ENCODE measurements around the gene PSME3IP1.

Gene PSME3IP1

DNA sequence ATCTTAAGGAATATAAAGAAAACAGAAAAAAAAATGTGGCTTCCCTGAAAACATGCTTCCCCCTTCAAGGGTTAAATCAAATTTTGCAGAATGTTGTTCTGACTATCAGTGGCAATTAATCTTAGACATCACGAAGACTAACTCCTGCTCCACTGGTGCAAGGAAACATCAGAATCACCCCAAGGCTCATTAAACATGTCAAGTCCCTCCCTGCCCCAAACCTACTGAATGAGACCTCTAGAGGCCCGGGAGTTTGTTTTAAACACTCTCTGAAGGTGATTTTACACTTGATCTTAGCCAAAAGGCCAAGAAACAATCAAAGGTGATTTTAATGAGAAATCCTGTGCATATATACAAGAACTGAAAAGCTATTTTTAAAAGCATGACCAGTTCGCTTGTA lies 18.3 kb downstream of the PSME3IP1 start:
- no peak for DNase-seq

DNA sequence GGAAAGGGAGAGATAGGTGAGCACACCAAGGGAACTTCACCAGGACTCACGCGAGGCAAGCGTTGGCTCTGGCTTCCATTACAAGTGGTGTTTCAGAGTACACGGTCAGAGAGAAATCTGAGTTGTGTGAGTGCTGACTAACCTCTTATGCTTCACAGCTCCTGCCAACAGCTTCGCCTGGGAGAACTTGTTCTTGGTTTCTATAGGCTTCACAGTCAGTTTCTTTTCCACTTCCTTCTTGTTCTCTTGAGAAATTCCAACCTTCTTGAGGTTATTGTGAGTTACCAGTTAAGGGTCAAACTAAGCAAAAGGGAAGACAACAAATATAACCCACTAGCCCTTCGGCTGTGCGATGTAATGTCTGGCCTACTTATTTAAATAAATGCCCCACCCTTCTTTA lies 18.9 kb downstream of the PSME3IP1 start:
- DNase-seq = no peak

DNA sequence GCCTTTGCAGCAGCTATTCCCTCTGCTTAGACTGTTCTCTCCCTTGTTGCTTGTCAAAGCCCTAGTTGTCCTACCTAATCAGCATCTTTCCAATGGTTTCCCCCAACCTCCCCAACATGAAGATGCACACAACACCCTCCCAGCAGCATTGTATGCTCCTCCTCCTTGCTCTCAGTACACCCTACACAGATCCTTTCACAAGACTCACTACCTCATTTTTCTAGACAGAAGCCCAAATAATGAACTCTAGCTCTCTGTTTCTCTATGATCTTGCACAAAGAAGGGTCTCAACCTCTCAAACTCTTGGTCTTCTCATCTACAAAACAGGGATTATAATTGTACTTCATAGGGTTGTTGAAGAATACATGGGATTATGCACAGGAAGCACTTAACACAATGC lies 19.4 kb downstream of the PSME3IP1 start:
- DNase-seq = no peak

DNA sequence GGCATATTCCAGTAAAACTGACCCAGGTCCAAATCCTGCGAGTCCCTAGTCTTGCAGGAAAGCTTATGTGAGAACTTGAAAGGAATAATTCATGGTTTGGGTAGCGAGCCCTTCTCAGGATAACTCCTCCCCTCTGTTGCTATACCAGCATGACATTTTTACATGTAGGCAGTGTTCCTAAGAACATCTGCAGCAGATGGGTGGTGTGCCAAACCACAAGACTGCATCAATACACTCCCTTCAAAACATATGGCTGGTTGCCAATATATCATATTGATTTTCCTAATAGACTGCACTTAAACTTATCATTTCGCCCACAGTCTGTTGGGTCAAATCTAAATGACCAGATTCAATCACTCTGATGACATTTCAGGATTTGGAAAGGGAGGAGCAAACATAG lies 19.9 kb downstream of the PSME3IP1 start:
- no peak for DNase-seq

DNA sequence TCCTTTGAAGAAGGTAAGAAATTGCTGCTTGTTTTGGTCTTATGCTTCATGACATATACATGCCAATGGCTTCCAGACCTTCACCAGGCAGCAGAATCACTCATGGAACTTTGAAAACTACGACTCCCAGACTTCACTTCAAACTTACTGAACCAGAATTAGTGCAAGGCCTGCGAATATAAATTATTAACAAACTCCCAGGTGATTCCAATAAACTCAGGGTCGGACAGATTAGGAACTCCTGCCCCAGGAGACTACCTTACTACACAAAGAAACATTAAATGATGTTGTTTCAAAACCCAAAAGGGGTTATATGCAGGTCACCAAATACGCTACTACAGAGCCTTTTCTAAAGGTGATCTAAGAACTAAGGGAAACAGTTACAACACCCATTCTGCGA lies 20.4 kb downstream of the PSME3IP1 start:
- no peak for DNase-seq

DNA sequence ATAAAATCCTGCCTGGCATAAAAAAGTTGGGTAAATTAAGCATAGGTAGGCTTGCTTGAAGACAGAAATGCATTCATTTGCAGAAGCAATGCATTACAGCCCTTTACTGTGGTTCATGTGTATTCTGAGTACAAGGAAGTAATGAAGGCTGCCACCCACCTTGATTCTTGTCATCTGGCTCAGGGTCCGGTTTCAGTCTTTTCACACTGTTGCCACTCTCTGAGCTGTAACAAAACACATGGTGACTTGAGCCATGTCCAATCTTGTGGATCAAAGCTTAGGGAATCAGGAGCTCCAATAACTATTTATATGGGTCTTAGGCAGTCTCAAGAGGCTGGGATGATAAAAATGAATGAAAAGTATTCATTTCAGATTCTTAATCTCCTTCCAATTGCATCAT lies 22.0 kb downstream of the PSME3IP1 start:
- DNase-seq = no peak

DNA sequence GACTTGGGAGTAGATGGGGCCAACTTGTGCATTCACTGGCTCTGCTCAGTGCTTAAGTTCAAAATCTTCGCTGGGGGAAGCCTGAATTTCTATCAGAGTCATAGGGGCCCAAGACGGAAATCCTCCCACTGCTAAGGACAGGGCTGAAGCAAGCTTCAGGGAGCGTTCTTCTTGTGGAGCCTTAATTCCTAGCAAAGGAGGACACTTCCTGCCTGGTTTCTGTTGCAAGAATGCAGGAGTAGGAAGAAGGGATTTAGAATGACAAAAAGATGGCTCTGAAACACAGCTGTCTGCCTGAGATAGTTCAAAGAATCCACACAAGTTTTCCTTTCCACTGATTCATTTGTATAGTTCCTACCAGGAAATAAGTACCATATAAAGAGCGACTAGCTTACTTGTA lies 26.4 kb downstream of the PSME3IP1 start:
- DNase-seq = no peak

DNA sequence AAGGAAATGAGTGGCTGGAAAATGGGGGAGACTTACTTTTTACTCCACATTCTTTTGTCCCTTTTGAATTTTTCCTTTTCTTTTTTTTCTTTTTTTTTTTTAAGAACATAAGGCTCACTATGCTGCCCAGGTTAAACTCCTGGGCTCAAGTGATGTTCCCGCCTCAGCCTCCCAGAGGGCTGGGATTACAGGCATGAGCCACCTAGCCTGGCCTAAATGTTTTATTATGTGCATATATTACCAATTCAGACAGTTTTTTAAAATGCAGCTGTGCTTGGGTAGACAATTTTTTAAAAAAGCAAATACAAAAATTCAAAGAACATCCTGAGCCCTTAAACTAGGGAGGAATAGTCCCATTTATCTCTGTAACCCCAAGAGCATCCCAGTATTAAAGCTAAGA lies 28.3 kb downstream of the PSME3IP1 start:
- DNase-seq = no peak

DNA sequence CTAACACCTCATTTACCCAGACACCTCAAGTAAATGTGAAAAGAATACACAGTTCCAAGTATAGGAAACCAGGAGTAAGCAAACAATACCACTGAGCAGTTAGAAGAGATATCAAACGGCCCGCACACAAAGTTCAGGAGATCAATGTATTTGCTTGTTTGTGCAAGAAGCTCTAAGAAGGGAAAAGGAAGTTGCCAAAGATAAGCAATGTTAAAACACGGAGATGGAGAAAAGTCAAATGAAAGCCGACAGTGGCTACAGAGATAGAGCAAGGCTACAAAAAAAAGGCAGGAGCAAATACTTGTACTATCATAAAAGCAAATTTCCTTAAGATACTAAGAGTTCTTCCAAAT lies 29.5 kb downstream of the PSME3IP1 start:
- DNase-seq = no peak

DNA sequence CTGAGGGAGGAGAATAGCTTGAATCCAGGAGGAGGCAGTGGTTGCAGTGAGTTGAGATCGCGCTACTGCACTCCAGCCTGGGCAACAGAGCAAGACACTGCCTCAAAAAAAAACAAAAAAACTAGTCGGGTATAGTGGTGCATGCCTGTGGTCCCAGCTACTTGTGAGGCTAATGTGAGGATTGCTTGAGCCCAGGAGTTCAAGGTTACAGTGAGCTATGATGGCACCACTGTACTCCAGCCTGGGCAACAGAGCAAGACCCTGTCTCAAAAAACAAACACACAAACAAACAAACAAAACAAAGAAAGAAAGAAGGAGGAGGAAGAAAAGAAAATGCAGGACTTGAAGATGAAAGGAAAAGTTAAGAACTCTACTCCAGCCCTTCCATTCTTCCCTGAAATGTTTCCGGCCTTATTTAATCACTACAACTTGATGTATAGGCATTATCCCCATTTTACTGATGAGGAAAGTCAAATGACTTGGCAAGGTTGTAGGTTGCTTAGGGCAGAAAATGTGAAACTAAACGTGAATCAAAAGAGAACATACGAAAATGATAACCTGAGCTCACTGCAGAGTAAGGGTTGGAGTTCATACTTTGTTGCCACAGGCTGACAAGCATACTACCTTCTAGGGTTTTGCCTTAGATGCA lies 30.0 kb downstream of the PSME3IP1 start:
- DNase-seq = no peak

DNA sequence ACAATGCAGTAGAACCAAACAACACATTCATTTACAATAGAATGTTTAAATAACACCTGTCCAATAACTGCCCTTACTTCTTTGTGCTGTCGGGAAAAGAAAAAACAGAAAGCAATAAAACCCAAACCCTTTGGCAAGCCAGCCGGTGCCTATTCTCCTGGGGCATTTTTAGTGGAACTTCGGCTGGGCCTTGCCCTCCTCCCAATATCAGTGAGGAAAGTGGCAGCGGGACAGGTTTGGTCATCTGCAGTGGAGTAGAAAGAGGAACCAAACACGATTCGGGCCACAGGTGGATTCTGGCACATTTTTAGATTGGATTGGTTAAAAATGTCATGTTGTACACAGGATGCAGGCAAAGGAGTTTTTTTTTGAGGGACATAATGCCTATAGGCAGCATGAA lies 32.0 kb downstream of the PSME3IP1 start:
- DNase-seq = no peak

DNA sequence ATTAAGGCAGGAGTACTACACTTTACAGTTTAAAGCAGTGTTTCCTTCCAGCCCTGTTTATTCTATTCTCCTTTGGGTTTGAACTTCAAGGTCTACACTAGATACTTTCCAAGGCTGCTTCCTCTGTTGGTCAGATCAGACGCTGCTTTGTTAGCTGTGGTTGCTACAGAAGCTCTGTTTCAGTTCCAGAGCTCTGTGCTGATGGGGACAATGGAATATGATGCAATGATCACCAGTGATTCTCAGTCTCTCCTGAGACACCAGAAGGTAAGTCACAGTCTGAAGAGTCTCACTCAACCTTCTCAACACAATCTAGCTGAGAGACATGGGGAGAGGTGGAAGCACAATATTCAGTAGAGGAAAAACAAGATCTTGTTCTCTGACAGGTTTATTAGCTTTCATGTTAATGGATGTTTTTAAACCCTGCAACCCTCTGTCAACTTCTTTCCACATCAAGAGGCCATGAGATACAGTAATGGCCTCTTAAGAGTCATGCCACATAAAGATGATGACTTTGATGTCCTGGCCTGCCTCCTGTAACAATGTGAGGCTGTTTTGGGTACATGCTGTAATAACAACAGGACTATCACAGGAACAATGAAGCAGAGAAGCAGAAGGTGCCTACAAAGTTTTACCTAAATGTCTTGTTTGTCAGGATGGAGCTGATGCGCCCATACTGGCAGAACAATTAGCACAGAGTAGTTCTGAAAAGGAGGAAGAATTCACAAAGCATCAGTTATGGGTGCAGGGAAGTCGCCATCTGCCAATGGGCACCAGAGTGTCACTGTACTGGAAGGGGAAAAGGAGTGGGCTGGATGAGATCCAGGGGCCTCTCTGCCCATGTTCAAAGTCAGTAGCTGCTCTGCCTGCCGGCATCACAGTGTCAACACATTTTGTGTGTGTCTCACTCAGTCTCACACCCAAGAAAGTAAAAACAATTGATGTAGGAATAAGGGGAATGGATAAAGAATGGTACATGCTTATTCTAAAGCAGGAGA lies 33.4 kb downstream of the PSME3IP1 start:
- no peak for DNase-seq

DNA sequence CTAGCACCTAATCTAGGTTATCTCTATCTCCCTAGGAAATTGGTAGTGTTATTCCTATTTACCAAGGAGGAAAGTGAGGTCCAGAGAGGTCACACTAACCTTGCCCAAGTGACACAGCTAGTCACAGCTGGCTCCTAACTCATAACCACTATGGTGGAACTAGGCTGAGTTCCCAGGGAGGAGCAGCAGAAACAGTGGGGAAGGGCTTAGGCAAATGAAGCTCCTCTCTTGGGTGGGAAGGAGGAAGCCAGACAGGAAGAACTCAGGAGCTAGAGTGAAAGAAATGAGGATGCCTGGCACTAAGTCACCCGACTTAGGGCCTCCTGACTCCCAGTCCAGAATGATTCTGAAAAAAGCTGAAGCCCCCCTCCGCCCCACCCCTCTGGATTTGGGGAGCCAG lies 34.5 kb downstream of the PSME3IP1 start:
- DNase-seq = no peak

DNA sequence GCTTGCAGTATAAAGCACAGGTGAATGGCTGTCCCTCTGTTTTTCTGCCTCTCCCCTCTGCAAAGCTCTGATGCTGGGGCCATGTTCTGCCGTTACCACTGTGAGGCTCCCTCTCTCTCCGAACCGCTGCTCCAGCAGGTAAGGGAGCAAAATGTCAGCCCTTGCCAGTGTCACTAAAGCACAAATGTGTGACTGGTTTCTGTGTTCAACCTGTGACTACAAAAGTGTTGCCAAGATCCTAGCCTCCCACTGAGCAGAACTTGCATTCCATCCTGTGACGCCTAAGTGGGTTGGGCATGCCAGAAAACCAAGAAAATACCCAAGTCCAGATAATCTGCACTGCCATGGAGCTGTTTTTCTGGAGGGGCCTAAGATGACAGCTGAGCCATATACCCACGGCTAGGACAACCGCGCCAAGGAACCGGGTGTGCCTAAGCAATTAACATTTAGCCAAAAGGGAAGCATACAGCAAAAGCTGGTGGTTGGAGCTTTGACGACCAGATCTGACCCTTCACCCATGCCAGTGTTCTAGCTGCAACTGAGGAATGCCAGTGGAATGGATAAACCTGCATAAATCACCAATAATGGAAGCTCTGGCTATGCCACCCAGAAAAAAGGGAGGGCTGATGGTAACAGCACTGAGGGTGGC lies 35.0 kb downstream of the PSME3IP1 start:
- DNase-seq = no peak

DNA sequence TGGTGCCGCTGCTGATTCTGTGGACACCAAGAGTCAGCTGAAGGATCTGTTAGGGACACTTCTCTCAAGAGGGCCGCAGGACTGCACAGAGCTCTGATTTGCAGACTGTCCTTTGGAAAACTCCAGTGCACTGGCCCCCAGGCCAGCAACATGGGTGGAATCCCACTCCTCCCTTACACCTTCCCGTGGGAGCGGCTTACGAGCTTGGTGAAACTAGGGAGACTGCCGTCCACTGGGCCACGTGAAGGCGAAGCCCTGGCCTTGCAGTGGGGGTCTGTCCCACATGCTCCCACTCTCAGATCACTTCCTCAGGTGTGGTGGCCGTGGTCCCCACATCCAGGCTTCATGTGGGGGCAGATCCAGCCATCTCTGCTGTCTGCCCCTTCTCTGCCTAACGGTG lies 36.4 kb downstream of the PSME3IP1 start:
- no peak for DNase-seq

DNA sequence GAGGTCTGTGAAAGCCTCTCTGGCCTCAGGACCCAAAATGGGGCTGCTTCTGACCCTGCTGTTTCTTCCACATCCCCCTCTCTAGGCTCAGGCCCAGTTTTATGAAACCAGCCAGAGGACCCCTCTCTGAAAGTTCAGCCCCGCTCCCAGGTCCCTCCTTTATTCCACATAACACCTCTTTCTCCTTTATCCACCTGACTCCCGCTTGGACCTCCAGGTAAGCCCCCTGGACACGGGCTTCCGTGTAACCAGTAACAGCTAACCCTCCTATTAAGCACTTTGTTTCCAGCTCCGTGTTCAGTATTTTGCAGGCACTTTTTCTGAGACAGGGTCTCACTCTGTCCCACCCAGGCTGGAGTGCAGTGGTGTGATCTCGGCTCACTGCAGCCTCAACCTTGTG lies 37.4 kb downstream of the PSME3IP1 start:
- no peak for DNase-seq

DNA sequence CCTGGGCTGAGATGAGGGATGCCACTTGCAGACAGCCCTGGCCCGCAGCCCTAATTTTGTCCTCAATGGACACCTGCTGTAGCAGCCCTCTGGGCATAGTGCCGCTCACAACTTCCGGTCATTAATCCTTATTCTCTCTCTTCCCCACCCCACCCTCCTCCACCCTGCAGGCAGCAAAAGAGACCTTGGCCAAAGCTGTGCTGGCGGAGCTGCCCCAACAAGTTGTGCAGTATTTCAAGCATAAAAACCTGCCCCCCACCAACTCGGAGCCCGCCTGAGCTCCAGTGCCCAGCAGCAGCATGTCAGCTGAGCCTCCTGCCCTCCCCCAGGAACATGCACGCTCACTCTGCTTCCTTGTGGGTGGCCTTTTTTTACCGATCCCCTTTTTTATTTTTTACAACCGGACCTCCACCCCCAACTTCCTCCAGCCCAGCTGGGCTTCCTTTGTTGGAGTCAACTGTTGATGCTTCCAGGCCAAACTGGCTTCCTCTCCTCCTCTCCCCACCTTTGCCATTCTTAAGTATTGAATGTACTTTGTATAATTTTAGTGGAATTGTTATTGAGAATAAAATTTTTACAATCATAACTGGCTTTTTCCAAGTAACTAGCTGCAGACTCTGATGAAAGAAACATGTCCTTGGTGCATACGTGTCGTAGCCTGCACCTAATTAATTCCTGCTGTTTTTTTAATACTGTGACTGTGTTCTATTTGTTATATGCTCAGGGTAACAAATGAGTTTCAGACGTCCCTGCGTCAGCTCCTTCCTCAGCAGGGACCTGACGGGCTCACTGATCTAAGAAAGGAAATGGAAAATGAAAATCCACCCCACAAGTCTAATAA lies 38.2 kb downstream of the PSME3IP1 start:
- DNase-seq = no peak

DNA sequence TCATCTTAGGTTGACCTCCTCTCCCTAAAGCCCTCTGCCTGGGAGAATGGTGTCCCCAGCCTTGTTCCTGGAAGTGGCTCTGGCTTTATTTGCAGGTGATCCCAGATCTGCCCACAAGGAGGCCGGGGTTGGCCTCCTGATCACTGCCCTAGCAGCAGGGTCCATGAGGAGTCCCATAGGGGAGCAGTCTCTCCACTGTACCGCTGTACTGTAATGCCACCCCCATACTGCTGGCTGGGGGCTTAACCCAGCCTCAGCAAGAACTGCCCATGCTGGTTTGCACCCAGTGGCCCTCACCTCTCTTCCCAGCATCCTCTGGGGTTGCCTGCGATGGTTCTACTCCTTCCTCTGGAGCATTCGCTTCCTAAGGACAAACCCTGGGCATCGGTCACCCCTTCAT lies 39.1 kb downstream of the PSME3IP1 start:
- DNase-seq = no peak

DNA sequence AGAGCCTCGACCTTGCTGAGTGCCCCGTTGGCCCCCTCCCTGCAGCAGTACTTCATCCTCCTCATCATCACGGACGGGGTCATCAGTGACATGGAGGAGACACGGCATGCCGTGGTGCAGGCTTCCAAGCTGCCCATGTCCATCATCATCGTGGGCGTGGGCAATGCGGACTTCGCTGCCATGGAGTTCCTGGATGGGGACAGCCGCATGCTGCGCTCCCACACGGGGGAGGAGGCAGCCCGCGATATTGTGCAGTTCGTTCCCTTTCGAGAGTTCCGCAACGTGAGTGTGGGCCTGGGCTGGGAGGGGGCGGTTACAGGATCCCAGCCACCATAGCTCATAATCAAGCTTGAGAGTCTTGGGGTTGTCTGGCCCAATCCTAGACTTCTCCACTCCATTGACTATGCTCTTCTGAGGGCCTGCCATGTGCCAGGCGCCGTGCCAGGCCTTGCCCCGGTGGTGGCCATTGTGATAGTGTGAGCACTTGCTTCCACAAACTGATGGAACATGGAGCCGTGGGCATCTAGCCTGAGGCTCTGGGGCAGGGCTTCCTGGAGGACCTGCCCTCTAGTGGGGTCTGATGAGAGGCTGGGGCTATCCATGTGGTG lies 39.7 kb downstream of the PSME3IP1 start:
- no peak for DNase-seq

DNA sequence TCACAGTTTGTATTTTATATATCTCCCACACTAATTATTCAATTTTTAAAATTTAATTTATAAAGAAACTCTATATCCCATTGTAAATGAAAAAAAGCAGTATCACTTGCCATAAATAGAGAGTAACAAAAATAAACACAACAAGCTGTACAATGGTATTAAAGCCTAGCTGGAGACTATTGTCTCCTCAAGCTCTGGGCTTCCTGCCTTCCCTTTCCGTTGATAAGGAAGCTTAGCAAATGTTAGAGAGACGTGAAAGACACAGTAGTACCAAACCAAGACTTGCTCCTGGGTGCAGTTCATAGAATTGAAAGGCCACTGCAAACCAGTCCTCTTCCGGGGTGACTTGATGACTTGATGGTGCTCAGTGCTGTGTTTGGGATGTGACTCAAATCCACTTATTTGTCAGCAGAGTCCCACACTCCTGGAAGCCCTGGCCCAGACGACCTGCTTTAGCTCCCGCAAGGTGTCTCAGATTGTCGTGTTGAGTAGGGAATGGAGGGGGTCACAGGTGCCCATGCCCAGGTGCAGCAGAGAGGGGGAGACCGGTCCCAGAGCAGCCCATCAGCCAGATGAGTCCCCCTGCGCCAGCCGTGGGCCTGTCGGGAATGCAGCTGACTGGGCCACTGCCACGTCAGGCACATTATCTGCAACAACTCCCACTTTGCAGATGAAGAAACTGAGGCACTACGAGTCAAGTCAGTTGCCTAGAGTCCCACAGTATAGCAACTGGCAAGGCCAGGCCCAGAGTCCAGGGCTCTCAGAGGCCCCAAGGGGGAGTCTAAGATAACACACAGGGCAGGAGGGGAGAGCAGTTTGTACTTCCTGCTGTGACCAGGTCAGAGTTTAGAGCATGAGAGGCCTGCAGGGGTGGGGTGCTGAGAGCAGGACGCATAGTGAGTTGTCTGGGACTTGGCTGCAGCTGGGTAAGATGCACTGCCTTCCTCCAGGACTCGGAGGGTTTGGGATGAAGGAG lies 40.5 kb downstream of the PSME3IP1 start:
- no peak for DNase-seq

DNA sequence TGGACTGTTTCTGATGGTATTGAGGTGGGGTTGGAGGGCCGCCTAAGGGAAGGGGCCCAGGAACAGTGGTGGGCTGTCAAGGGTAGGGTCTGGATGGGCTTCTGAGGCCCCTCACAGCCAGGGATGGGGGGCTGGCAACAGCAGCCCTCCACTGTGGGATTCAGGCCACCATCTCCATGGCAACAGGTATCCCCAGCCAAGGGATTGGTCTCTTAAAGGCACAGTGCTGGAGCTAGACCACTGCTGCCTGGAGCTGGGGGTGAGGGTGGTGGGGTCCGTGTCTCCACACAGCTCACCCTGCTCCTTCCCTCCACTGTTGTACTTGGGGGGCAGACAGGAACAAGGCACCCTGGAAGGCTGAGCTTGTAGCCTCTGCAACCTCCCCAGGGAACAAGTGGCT lies 41.8 kb downstream of the PSME3IP1 start:
- no peak for DNase-seq
